ENCODE measurements around the gene HPN.
"Not testable (repeated sequence)": the region's sequence is repeated elsewhere in the genome, so short reads cannot be mapped to it uniquely, and the experiment has no call there.

Gene HPN

DNA sequence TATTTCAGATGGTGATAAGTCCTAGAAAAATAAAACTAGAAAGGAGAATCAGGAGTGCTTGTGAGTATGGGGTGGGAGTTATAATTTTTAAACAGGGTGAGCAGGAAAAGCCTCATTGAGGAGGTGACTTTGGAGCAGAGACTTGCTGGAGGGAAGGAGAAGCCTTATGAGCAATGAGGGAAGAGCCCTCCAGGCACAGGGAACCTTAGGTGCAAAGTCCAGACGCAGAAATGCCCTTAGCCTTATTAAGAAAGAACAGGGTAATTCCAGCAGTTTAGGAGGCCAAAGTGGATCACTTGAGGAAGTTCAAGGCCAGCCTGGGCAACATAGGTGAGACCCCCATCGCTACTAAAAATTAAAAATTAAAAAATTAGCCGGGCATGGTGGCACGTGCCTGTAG, 53.1 kb downstream of the HPN start:
- DNase-seq (ENCODE audit: low read depth): no peak
- TF ChIP-seq CTCF (IDR thresholded peaks at IDR 0.05; ENCODE audit: control insufficient read depth, extremely low read depth, insufficient read depth): no peak
- no peak overlapping the region for H3K4me3 ChIP-seq (ENCODE audit: low read depth, low read length)

- H3K4me3 ChIP-seq (ENCODE audit: low read depth, low read length): no peak overlapping the region
- no peak for TF ChIP-seq CTCF (IDR thresholded peaks at IDR 0.05; ENCODE audit: control insufficient read depth, extremely low read depth, insufficient read depth)
- no peak for DNase-seq (ENCODE audit: low read depth)
Measured at GRCh38 chr19:35095667-35096368, 54.3 kb downstream of the HPN start.

DNA sequence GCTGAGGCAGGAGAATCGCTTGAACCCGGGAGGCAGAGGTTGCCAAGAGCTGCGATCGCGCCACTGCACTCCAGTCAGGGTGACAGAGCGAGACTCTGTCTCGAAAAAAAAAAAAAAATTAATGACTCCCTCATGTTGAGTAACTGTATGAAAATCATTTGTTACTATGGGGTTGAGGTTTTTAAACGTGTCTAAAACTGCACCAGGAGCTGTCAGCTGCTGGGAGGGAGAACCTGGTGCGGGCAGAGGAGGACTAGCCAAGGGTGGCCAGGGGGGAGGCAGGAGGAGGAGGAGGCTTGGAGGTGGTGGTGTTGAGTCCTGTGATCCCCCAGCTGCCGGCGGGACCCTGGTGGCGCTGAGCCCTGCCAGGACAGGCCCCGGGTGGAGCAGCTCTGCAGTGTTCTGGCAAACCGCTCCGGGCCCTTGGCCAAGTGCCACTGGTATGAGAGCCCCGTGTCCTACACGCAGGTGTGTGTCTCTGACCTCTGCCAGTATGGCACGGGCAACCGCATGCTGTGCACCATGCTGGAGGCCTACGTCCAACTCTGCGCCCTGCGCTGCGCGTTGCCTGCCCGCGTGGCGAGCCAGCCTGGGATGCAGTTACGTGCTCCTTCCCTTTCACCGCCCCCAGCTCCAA, 57.0 kb downstream of the HPN start:
- TF ChIP-seq CTCF (IDR thresholded peaks at IDR 0.05; ENCODE audit: control insufficient read depth, extremely low read depth, insufficient read depth): no peak
- H3K4me3 ChIP-seq (ENCODE audit: low read depth, low read length): no peak overlapping the region
- no peak for DNase-seq (ENCODE audit: low read depth)

DNA sequence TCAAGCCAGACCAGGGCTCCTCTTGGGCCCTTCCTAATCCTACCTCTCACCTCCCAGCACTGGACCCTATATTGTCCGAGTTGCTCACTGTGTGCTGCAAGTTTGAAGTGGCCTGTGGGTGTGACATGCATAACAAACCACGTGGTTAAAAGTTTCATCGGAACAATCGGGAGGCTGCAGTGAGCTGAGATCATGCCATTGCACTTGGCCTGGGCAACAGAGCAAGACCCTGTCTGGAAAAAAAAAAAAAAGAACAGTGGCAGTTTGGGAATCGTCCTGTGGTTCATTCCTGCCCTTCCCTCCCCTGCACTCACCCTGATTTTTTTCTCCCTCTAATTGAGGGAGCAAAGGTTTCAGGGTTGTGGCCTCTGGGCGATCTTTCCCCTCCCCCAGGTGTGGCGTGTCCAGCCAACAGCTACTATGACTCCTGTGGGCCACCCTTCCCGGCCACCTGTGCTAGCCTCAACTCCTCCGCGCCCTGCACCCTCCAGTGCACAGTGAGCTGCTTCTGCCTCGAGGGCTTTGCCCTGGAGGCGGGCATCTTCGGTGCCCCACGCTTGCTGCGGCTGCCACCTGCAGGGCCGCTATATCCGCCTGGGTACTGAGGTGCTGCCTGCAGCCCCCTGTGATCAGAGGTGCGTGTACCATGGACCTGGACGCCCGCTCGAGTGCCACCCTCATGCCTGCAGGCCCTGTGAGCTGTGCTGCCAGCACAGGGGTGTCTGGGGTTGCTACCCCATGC, 57.8 kb downstream of the HPN start:
- no peak for TF ChIP-seq CTCF (IDR thresholded peaks at IDR 0.05; ENCODE audit: control insufficient read depth, extremely low read depth, insufficient read depth)
- no peak for DNase-seq (ENCODE audit: low read depth)
- H3K4me3 ChIP-seq (ENCODE audit: low read depth, low read length): no peak overlapping the region

DNA sequence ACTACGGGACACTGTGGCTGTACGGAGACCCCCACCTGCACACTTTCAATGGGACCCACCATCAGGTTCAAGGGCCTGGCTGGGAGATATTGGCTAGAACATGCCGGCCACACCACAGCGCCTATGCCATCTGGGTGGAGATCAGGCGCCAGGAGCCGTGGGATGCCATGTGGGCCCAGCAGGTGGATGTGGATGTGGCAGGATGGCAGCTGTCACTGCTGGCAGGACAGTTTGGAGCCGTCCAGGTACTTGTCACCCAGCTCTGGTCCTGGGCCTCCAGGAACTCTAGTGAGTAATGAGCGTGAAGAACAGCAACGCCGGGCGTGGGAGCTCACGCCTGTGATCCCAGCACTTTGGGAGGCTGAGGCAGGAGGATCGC, 58.4 kb downstream of the HPN start:
- TF ChIP-seq CTCF (IDR thresholded peaks at IDR 0.05; ENCODE audit: control insufficient read depth, extremely low read depth, insufficient read depth): no peak
- DNase-seq (ENCODE audit: low read depth): no peak
- no peak overlapping the region for H3K4me3 ChIP-seq (ENCODE audit: low read depth, low read length)

GRCh38 chr19:35100588-35101533, 59.3 kb downstream of the HPN start:
- TF ChIP-seq CTCF (IDR thresholded peaks at IDR 0.05; ENCODE audit: control insufficient read depth, extremely low read depth, insufficient read depth): no peak
- H3K4me3 ChIP-seq (ENCODE audit: low read depth, low read length): no peak overlapping the region
- DNase-seq (ENCODE audit: low read depth): no peak

DNA sequence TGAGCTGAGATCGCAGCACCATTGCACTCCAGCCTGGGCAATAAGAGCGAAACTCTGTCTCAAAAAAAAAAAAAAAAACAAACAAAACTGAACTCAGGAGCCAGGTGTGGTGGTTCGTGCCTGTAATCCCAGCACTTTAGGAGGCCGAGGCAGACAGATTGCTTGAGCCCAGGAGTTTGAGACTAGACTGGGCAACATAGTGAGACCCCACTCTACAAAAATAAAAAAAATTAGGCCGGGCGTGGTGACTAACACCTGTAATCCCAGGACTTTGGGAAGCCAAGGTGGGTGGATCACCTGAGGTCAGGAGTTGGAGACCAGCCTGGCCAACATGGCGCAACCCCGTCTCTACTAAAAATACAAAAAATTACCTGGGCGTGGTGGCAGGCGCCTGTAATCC, 60.4 kb downstream of the HPN start:
- not testable (repeated sequence) for DNase-seq (ENCODE audit: low read depth); H3K4me3 ChIP-seq (ENCODE audit: low read depth, low read length)

- not testable (repeated sequence) for DNase-seq (ENCODE audit: low read depth); H3K4me3 ChIP-seq (ENCODE audit: low read depth, low read length)
Measured at GRCh38 chr19:35103614-35104013, 62.1 kb downstream of the HPN start.

All from LNCaP clone FGC (cell line).